Urinary bladder (tissue), 4 donors: Measurements from ENCODE around the gene BCAR1. TPM values are rescaled to one million over a fixed set of nuclear protein-coding genes. Genes with fewer than 3 reads are reported as not detected.

Experiments
- DNase-seq: peaks from one replicate; pipeline ENCODE4 v3.0.0-alpha.2; 2015; ENCODE audit errors: extremely low spot score
- H3K27ac ChIP-seq: one replicate; pipeline ENCODE4 v1.5.1; 2013; ENCODE audit warnings: low read depth, mild to moderate bottlenecking, moderate library complexity
- H3K36me3 ChIP-seq: one replicate; pipeline ENCODE4 v1.6.1; 2013; ENCODE audit warnings: mild to moderate bottlenecking, moderate library complexity; ENCODE audit not compliant: insufficient read depth
- H3K4me1 ChIP-seq: one replicate; pipeline ENCODE4 v1.6.1; 2013; ENCODE audit warnings: mild to moderate bottlenecking, moderate library complexity; ENCODE audit not compliant: insufficient read depth
- H3K4me3 ChIP-seq: one replicate; pipeline ENCODE4 v1.5.1; 2013; ENCODE audit warnings: low read depth, low read length
- WGBS: extraction: QIAGEN DNeasy Blood & Tissue Kit; methylation state at CpG from one replicate; pipeline ENCODE4 v1.1.7; 2013; 5-methylcytosine and 5-hydroxymethylcytosine counted together
- polyA plus RNA-seq: library from polyadenylated mRNA; stranded (reverse); fragments of 200-250 nt; gene quantifications from one replicate; pipeline ENCODE4 v1.2.3, GENCODE V29; 2013
- total RNA-seq: library from RNA; depleted of rRNA; stranded (reverse); fragments of >200 nt; gene quantifications from one replicate; pipeline ENCODE4 v1.2.3, GENCODE V29; 2014
- donor health status: healthy with polysubstance abuse.
- donor health status: healthy.

Gene BCAR1
- total and polyA plus RNA-seq, 2 donors, result 24.0 to 40.4 TPM

- H3K36me3 ChIP-seq, result no peaks in the 10 kb centered on the region
- no peaks in the 10 kb centered on the region for H3K4me1 ChIP-seq
Measured at GRCh38 chr16:75235721-75236193, 15.7 kb downstream of the BCAR1 start.

GRCh38 chr16:75234856-75235696, 16.3 kb downstream of the BCAR1 start:
- Histone ChIP-seq H3K36me3 (no peaks in the 10 kb centered on the region), H3K27ac (no peak overlapping the region), H3K4me3 (no peak overlapping the region), H3K4me1 (no peaks in the 10 kb centered on the region)
- no peak for DNase-seq
- WGBS, result 81% methylated on average over 48 of the region's 48 CpGs

More at GRCh38 chr16:75235721-75236193, 15.7 kb downstream of the BCAR1 start:
- Histone ChIP-seq H3K27ac (no peak overlapping the region), H3K4me3 (no peak overlapping the region)
- 90% methylated on average over 34 of the region's 34 CpGs for WGBS
- no peak for DNase-seq

- no peak for DNase-seq
- no peak overlapping the region for H3K27ac ChIP-seq
- no peak overlapping the region for H3K4me3 ChIP-seq
- H3K4me1 ChIP-seq, result no peaks in the 10 kb centered on the region
- peaks cover 3% of the 10 kb centered on the region for H3K36me3 ChIP-seq
- 48% methylated on average over 7 of the region's 7 CpGs for WGBS
Measured at GRCh38 chr16:75233611-75233938, 17.8 kb downstream of the BCAR1 start.

GRCh38 chr16:75231570-75231969, 19.9 kb downstream of the BCAR1 start:
- peaks cover 3% of the 10 kb centered on the region for H3K36me3 ChIP-seq
- no peak overlapping the region for H3K27ac ChIP-seq
- no peaks in the 10 kb centered on the region for H3K4me1 ChIP-seq
- 92% methylated on average over 11 of the region's 11 CpGs for WGBS
- DNase-seq, result no peak
- no peak overlapping the region for H3K4me3 ChIP-seq

GRCh38 chr16:75230471-75231110, 20.8 kb downstream of the BCAR1 start:
- Histone ChIP-seq H3K4me3 (no peak overlapping the region), H3K27ac (no peak overlapping the region), H3K4me1 (no peaks in the 10 kb centered on the region), H3K36me3 (peaks cover 3% of the 10 kb centered on the region)
- WGBS, result 85% methylated on average over 9 of the region's 9 CpGs
- no peak for DNase-seq

GRCh38 chr16:75229172-75230031, 22.0 kb downstream of the BCAR1 start:
- H3K4me1 ChIP-seq, result no peaks in the 10 kb centered on the region
- H3K27ac ChIP-seq, result no peak overlapping the region
- H3K36me3 ChIP-seq, result peaks cover 3% of the 10 kb centered on the region
- no peak overlapping the region for H3K4me3 ChIP-seq
- 91% methylated on average over 48 of the region's 48 CpGs for WGBS
- no peak for DNase-seq

- 87% methylated on average over 17 of the region's 17 CpGs for WGBS
- peaks cover 3% of the 10 kb centered on the region for H3K36me3 ChIP-seq
- H3K4me3 ChIP-seq, result no peak overlapping the region
- H3K27ac ChIP-seq, result no peak overlapping the region
- DNase-seq, result no peak
- H3K4me1 ChIP-seq, result no peaks in the 10 kb centered on the region
Measured at GRCh38 chr16:75228143-75228976, 23.1 kb downstream of the BCAR1 start.

- DNase-seq, result no peak
- peaks cover 3% of the 10 kb centered on the region for H3K36me3 ChIP-seq
- 83% methylated on average over 18 of the region's 18 CpGs for WGBS
Measured at GRCh38 chr16:75227361-75228142, 23.9 kb downstream of the BCAR1 start.

GRCh38 chr16:75226550-75227360, 24.7 kb downstream of the BCAR1 start:
- H3K36me3 ChIP-seq, result peaks cover 3% of the 10 kb centered on the region
- no peak overlapping the region for H3K4me3 ChIP-seq
- no peaks in the 10 kb centered on the region for H3K4me1 ChIP-seq
- DNase-seq, result no peak
- H3K27ac ChIP-seq, result no peak overlapping the region
- 60% methylated on average over 22 of the region's 22 CpGs for WGBS

More at GRCh38 chr16:75227361-75228142, 23.9 kb downstream of the BCAR1 start:
- no peak overlapping the region for H3K27ac ChIP-seq
- no peaks in the 10 kb centered on the region for H3K4me1 ChIP-seq
- H3K4me3 ChIP-seq, result no peak overlapping the region

- 71% methylated on average over 26 of the region's 26 CpGs for WGBS
- H3K4me3 ChIP-seq, result no peak overlapping the region
- DNase-seq, result no peak
- H3K4me1 ChIP-seq, result no peaks in the 10 kb centered on the region
- peaks cover 3% of the 10 kb centered on the region for H3K36me3 ChIP-seq
- no peak overlapping the region for H3K27ac ChIP-seq
Measured at GRCh38 chr16:75225678-75226515, 25.5 kb downstream of the BCAR1 start.

- WGBS, result 58% methylated on average over 12 of the region's 12 CpGs
- H3K4me1 ChIP-seq, result no peaks in the 10 kb centered on the region
- H3K4me3 ChIP-seq, result no peak overlapping the region
- DNase-seq, result no peak
- no peak overlapping the region for H3K27ac ChIP-seq
- H3K36me3 ChIP-seq, result peaks cover 3% of the 10 kb centered on the region
Measured at GRCh38 chr16:75225092-75225491, 26.3 kb downstream of the BCAR1 start.
